Coronary artery (tissue), 2 donors: ENCODE data around the gene MYO1E.

Experiments used
- DNase-seq: peaks from one replicate; pipeline ENCODE4 v3.0.0-alpha.2; 2017; ENCODE audit warnings: low spot score
- H3K27ac ChIP-seq, 2 donors: fragments of 200-600 bp; sonication (generic); one replicate each; pipeline ENCODE4 v1.5.1; 2016 to 2019
- H3K4me3 ChIP-seq: fragments of 200-600 bp; sonication (generic); 2 replicates; pipeline ENCODE4 v1.5.1; 2016; ENCODE audit warnings: mild to moderate bottlenecking, moderate library complexity
- CTCF ChIP-seq: fragments of 200-600 bp; sonication (generic); IDR thresholded peaks from one replicate; pipeline ENCODE4 v1.5.1; 2019; ENCODE audit warnings: antibody characterized with exemption

Gene MYO1E

DNA sequence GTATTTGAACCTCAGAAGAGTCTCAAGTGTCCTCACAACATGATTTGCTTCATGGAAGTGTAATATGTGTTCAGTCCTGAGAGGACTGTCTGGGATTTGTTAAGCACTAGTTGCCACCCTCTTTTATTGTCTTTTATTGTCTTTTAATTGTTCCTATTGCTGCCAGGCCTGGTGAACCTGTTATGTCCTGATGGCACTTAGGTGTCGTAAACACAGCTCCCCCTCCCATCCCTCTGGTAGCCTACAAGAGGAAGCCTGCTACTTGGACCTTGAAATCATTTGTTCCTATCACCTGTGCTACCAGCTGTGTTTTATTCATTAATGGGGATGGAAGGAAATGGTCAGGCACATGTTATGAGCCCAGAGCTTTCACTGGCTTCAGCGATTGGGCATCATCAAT, 248.4 kb downstream of the MYO1E start:
- H3K4me3 ChIP-seq, result no peak overlapping the region
- no peak for DNase-seq
- no peak for TF ChIP-seq CTCF
- H3K27ac ChIP-seq, result no peak overlapping the region

- H3K27ac ChIP-seq, result no peak overlapping the region
- TF ChIP-seq CTCF, result no peak
- H3K4me3 ChIP-seq, result no peak overlapping the region
- DNase-seq, result no peak
These were observed 251.7 kb downstream of the MYO1E start for GRCh38 chr15:59120937-59121336.

DNA sequence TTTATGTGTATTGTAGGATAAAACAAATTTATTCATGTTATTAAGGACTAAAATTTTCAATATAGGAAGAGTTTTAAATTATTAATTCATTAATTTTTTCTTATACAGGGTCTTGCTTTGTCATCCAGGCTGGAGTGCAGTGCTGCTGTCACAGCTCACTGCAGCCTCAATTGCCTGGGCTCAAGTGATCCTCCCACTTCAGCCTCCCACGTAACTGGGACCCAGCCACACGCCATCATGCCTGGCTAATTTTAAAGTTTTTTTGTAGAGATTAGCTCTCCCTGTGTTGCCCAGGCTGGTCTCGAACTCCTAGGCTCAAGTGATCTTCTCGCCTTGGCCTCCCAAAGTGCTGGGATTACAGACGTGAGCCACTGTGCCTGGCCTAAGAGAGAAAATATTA, 253.0 kb downstream of the MYO1E start:
- no peak for TF ChIP-seq CTCF
- DNase-seq, result no peak
- no peak overlapping the region for H3K4me3 ChIP-seq
- no peak overlapping the region for H3K27ac ChIP-seq

GRCh38 chr15:59116771-59117170, 255.9 kb downstream of the MYO1E start:
- no peak for TF ChIP-seq CTCF
- H3K27ac ChIP-seq, result no peak overlapping the region
- no peak for DNase-seq
- H3K4me3 ChIP-seq, result no peak overlapping the region

DNA sequence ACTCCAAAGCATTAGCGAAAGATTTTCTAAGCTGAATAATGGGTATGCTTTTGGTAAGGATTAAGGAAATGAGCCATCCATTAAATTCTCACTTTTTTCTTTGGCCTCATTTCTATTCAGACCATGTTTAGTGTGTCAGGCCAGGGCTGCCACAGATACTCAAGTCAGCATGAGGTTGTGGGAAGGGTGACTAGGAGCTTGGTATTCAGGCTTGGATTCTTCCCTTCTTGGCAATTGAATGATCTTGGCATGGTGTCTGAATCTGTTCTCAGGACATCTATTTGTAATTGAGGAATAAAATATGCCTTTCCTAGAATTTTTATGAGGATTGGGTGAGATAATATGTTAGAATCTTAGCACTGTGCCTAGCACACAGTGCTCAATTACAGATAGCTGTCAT, 256.5 kb downstream of the MYO1E start:
- H3K4me3 ChIP-seq, result no peak overlapping the region
- TF ChIP-seq CTCF, result no peak
- H3K27ac ChIP-seq, result no peak overlapping the region
- DNase-seq, result no peak

DNA sequence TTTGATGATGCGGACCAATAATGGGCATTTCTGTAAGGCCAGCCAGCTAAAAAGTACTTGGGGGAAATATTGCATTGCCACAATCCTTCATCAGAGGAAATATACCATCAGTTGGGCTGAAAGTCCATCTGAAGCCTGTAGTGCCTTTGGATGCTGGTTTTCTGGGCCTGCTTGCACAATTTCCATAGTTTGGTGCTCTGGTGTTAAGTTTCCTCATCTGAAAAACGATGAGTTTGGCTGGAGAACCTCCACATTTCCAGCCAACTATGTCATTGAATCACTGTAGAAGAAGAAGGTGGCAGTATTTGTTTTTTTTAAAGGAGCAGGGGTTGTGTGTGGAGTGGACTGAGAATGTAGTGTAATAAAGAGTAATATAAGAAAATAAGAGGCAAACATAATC, 257.6 kb downstream of the MYO1E start:
- H3K27ac ChIP-seq, result no peak overlapping the region
- no peak for DNase-seq
- TF ChIP-seq CTCF, result no peak

GRCh38 chr15:59111251-59111650, 261.4 kb downstream of the MYO1E start:
- Histone ChIP-seq H3K27ac (no peak overlapping the region), H3K4me3 (no peak overlapping the region)
- no peak for DNase-seq
- TF ChIP-seq CTCF, result no peak

More for the DNA sequence above, 257.6 kb downstream of the MYO1E start:
- no peak overlapping the region for H3K4me3 ChIP-seq
